ENCODE data around the gene WNK4. TPM values are rescaled to one million over a fixed set of nuclear protein-coding genes. Genes with fewer than 3 reads are reported as not detected.
A peak's percentile ranks its signal among the peaks of the same experiment; 100 is the strongest.

The WNK4 gene
- total RNA-seq, 1 experiment from 2014 or later, result 1.5 TPM

DNA sequence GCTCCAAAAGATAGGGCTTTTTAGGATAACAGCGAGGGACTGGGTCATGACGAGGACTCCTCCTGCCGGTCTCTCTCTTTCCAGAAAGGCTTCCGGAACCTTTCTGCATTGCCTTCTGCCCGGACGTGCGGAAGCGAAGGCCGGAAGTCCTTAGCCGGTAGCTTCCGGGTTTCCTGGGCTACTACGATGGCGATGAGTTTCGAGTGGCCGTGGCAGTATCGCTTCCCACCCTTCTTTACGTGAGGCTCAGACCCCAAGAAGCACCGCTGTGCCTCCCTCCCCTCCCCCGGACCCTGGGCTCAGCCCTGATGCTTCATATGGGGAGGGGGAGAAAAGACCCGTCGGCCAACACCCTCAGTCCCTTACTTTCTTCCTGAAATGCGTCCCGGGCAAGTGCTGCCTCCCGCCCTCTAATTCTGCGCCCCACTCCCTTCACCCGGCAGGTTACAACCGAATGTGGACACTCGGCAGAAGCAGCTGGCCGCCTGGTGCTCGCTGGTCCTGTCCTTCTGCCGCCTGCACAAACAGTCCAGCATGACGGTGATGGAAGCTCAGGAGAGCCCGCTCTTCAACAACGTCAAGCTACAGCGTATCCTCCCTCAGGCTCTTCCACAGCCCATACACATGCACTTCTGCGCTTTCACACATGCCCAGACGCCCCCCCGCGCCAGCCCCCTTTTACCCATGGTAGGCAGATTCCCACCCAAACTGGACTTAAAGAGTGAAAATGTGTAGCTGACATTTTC, 6.9 kb upstream of the WNK4 start, which contains the start of gene VPS25 (continued):
- TF ChIP-seq FOXK1 (CRISPR knock-in tag; IDR thresholded peaks at IDR 0.05) (0 out of 2 replicates have a peak, but pooled peaks have one; percentile 61), CREM (CRISPR knock-in tag; IDR thresholded peaks at IDR 0.05) (peak; percentile 57; the same call in 1 of the 2 replicates)

DNA sequence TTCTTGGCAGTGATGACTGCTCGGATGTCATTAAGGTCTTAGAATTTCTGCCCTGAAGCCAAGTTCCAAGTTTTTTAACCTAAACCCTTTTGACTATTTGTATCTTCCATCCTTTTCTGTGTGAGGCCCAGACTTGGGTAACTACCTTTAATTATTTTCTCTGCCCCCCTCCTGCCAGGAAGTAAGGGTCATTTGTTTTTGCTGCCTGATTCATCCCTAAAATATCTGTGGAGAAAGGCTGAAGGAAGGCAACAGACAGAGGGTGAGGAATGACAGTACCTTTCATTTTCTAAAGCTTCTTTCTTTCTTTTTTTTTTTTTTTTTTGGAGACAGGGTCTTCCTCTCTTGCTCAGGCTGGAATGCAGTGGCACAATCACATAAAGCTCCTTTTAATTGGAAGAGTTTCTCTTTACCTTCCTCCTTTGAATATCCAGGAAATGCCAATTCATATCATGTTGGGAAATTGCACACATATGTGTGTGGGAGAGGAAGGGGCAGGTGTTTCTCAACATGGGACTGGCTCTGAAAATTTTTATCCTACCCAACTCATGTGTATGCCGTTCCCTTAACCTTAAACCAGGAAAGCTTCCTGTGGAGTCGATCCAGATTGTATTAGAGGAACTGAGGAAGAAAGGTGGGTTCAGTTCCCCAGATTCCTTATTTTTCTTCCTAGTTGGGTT, 6.2 kb upstream of the WNK4 start:
- ATAC-seq (no peak), DNase-seq (ENCODE audit: low spot score) (no peak)
- CTCF ChIA-PET, result interaction anchor here (0.5 to 2.9 kb wide), 7 partner anchors 11 to 927 kb away, joined by 4 to 44 read pairs (median 8); partner anchors contain the start of genes BECN1, PSMC3IP and RAMP2
- TF ChIP-seq, protein P1, sequence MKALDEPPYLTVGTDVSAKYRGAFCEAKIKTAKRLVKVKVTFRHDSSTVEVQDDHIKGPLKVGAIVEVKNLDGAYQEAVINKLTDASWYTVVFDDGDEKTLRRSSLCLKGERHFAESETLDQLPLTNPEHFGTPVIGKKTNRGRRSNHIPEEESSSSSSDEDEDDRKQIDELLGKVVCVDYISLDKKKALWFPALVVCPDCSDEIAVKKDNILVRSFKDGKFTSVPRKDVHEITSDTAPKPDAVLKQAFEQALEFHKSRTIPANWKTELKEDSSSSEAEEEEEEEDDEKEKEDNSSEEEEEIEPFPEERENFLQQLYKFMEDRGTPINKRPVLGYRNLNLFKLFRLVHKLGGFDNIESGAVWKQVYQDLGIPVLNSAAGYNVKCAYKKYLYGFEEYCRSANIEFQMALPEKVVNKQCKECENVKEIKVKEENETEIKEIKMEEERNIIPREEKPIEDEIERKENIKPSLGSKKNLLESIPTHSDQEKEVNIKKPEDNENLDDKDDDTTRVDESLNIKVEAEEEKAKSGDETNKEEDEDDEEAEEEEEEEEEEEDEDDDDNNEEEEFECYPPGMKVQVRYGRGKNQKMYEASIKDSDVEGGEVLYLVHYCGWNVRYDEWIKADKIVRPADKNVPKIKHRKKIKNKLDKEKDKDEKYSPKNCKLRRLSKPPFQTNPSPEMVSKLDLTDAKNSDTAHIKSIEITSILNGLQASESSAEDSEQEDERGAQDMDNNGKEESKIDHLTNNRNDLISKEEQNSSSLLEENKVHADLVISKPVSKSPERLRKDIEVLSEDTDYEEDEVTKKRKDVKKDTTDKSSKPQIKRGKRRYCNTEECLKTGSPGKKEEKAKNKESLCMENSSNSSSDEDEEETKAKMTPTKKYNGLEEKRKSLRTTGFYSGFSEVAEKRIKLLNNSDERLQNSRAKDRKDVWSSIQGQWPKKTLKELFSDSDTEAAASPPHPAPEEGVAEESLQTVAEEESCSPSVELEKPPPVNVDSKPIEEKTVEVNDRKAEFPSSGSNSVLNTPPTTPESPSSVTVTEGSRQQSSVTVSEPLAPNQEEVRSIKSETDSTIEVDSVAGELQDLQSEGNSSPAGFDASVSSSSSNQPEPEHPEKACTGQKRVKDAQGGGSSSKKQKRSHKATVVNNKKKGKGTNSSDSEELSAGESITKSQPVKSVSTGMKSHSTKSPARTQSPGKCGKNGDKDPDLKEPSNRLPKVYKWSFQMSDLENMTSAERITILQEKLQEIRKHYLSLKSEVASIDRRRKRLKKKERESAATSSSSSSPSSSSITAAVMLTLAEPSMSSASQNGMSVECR (CRISPR knock-in tag; IDR thresholded peaks at IDR 0.05; ENCODE audit: borderline replicate concordance), result no peak
- TF ChIP-seq SP1 (CRISPR knock-in tag; conservative IDR thresholded peaks at IDR 0.05), result no peak
- Mint-ChIP-seq H3K27ac (peak overlapping the region; percentile 97), H3K9me3 (no peaks in the 10 kb centered on the region), H3K36me3 (peaks cover 30% of the 10 kb centered on the region), H3K27me3 (ENCODE audit: low read depth) (no peaks in the 10 kb centered on the region), H3K4me3 (peak overlapping the region; percentile 99), H3K4me1 (peaks cover 8% of the 10 kb centered on the region)
- POLR2A ChIA-PET, result interaction anchor here (1.4 to 1.6 kb wide), 2 partner anchors 14 to 24 kb away, joined by 5 to 8 read pairs; partner anchors contain the start of genes CNTD1, COA3 and RAMP2

DNA sequence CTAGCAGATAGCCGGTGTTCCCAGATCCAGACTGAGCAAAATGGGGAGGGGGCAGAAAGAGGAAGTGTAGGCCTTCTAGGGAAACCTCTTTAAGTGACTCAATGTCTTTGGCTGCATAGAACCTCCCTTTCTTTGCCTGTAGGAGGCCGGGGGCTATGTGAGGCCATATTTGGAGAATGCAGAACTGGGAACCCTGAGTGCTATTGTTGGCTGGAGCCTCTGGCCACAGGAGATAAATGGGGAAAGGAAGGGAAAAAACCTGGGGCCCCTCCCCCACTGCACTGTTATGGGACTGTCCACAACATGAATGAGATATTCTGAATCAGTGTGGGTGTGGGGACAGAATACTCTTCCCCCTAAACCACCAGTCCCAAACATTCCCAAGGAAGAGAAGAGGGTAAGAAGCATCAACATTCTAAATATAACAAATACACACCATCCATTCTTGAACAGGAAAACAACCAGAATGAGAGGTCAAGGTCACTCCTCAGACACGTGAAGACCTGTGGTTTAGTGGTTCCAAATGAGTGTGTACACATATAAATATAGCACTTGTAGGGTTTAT, 4.8 kb upstream of the WNK4 start:
- DNase-seq (ENCODE audit: low spot score) (no peak), ATAC-seq (no peak)
- Mint-ChIP-seq H3K4me3 (peak overlapping the region; percentile 99; the same call in 1 of the 2 replicates), H3K9me3 (no peaks in the 10 kb centered on the region), H3K4me1 (peaks cover 15% of the 10 kb centered on the region), H3K36me3 (peaks cover 30% of the 10 kb centered on the region), H3K27me3 (ENCODE audit: low read depth) (no peaks in the 10 kb centered on the region), H3K27ac (no peak overlapping the region)
- ChIA-PET POLR2A (no interaction called here), CTCF (no interaction called here)
- TF ChIP-seq, protein P2, sequence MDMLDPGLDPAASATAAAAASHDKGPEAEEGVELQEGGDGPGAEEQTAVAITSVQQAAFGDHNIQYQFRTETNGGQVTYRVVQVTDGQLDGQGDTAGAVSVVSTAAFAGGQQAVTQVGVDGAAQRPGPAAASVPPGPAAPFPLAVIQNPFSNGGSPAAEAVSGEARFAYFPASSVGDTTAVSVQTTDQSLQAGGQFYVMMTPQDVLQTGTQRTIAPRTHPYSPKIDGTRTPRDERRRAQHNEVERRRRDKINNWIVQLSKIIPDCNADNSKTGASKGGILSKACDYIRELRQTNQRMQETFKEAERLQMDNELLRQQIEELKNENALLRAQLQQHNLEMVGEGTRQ (CRISPR knock-in tag; IDR thresholded peaks at IDR 0.05), result no peak
- TF ChIP-seq JAZF1 (CRISPR knock-in tag; IDR thresholded peaks at IDR 0.05), result no peak
- TF ChIP-seq, protein P1 (CRISPR knock-in tag; IDR thresholded peaks at IDR 0.05; ENCODE audit: borderline replicate concordance), result no peak
- TF ChIP-seq OVOL2 (CRISPR knock-in tag; IDR thresholded peaks at IDR 0.05; ENCODE audit: borderline replicate concordance), result no peak
- TF ChIP-seq, protein P3, sequence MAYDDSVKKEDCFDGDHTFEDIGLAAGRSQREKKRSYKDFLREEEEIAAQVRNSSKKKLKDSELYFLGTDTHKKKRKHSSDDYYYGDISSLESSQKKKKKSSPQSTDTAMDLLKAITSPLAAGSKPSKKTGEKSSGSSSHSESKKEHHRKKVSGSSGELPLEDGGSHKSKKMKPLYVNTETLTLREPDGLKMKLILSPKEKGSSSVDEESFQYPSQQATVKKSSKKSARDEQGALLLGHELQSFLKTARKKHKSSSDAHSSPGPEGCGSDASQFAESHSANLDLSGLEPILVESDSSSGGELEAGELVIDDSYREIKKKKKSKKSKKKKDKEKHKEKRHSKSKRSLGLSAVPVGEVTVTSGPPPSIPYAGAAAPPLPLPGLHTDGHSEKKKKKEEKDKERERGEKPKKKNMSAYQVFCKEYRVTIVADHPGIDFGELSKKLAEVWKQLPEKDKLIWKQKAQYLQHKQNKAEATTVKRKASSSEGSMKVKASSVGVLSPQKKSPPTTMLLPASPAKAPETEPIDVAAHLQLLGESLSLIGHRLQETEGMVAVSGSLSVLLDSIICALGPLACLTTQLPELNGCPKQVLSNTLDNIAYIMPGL (CRISPR knock-in tag; IDR thresholded peaks at IDR 0.05), result no peak
- TF ChIP-seq ZBTB21 (CRISPR knock-in tag; IDR thresholded peaks at IDR 0.05; ENCODE audit: borderline replicate concordance), result no peak
- TF ChIP-seq, protein P4, sequence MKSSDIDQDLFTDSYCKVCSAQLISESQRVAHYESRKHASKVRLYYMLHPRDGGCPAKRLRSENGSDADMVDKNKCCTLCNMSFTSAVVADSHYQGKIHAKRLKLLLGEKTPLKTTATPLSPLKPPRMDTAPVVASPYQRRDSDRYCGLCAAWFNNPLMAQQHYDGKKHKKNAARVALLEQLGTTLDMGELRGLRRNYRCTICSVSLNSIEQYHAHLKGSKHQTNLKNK (CRISPR knock-in tag; IDR thresholded peaks at IDR 0.05), result no peak
- no peak for TF ChIP-seq ZNF317 (CRISPR knock-in tag; IDR thresholded peaks at IDR 0.05; ENCODE audit: borderline replicate concordance, low read depth)
- TF ChIP-seq, protein P5, sequence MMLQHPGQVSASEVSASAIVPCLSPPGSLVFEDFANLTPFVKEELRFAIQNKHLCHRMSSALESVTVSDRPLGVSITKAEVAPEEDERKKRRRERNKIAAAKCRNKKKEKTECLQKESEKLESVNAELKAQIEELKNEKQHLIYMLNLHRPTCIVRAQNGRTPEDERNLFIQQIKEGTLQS (CRISPR knock-in tag; conservative IDR thresholded peaks at IDR 0.05), result no peak
- TF ChIP-seq, protein P6, sequence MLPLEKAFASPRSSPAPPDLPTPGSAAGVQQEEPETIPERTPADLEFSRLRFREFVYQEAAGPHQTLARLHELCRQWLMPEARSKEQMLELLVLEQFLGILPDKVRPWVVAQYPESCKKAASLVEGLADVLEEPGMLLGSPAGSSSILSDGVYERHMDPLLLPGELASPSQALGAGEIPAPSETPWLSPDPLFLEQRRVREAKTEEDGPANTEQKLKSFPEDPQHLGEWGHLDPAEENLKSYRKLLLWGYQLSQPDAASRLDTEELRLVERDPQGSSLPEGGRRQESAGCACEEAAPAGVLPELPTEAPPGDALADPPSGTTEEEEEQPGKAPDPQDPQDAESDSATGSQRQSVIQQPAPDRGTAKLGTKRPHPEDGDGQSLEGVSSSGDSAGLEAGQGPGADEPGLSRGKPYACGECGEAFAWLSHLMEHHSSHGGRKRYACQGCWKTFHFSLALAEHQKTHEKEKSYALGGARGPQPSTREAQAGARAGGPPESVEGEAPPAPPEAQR (CRISPR knock-in tag; IDR thresholded peaks at IDR 0.05), result no peak
- TF ChIP-seq SOX15 (CRISPR knock-in tag; IDR thresholded peaks at IDR 0.05), result no peak
